ENCODE data around the gene COX10.

DNA sequence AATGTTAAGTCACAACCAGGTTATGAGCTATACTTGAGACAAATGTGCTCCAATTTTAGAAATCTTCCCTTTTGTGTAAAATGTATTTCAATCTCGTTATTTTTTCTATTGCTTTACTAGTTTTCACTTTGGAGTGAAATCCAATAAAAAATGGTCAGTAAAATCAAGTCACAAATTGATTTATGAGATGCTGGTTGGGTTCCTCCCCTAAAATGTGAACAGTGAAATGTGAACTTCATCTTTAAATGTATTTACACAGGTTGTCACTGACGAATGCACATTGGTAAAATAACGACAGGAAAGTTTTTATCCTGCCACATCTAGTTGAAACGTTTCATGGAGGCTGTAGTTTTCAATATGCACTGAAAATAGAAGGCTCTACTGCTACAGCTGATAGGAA, 55.5 kb downstream of the COX10 start:
- TF ChIP-seq, protein P1, sequence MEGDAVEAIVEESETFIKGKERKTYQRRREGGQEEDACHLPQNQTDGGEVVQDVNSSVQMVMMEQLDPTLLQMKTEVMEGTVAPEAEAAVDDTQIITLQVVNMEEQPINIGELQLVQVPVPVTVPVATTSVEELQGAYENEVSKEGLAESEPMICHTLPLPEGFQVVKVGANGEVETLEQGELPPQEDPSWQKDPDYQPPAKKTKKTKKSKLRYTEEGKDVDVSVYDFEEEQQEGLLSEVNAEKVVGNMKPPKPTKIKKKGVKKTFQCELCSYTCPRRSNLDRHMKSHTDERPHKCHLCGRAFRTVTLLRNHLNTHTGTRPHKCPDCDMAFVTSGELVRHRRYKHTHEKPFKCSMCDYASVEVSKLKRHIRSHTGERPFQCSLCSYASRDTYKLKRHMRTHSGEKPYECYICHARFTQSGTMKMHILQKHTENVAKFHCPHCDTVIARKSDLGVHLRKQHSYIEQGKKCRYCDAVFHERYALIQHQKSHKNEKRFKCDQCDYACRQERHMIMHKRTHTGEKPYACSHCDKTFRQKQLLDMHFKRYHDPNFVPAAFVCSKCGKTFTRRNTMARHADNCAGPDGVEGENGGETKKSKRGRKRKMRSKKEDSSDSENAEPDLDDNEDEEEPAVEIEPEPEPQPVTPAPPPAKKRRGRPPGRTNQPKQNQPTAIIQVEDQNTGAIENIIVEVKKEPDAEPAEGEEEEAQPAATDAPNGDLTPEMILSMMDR (conservative IDR thresholded peaks at IDR 0.05): no peak
- no peak for TF ChIP-seq ZFX (IDR thresholded peaks at IDR 0.05)
